Stimulated activated CD4-positive, alpha-beta T cell treated with anti-CD3 and anti-CD28 coated beads, Interleukin-1b, Interleukin-23, amount 100 ng/mL, for 24 hours (primary cell): ENCODE results near the gene AQP5.
"Not testable (repeated sequence)": the region's sequence is repeated elsewhere in the genome, so short reads cannot be mapped to it uniquely, and the experiment has no call there.

Experiments used
- DNase-seq, 4 experiments: peaks; one replicate each; pipeline ENCODE4 v3.0.0-alpha.2; 2020; ENCODE audit warnings: low read depth in 4 of 4, low spot score in 1 of 4

Gene AQP5

DNA sequence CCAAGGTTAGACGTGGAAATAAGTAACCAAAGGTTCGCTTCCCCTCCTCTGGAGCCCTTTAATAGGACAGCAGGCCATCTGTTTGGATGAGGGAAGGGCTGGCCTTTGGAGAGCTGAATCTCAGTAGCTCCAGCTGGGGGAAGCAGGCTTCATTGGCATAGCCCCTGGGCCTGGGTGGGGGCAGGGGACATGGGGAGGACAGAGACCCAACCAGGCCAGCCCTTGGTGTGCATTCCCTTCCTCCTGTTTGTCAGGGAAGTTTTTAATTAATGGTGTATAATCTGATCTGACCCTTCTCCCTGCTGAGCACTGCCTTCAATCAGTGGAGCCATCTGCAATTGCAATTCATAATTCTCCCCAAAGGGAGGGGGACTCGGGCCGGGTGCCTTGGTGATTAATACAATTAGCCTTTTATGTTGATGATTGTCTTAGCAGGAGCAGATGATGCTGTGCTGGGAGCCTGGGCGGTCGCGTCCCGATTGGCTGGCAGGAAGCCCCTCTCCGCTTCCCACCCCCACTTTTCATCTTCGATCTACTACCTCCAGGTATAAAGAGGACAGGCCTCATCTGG, 17.4 kb downstream of the AQP5 start:
- no peak for DNase-seq

- DNase-seq: no peak
Observed at GRCh38 chr12:49979791-49980190, 18.1 kb downstream of the AQP5 start.

- DNase-seq: no peak
Observed at GRCh38 chr12:49980501-49981349, 19.1 kb downstream of the AQP5 start.

DNA sequence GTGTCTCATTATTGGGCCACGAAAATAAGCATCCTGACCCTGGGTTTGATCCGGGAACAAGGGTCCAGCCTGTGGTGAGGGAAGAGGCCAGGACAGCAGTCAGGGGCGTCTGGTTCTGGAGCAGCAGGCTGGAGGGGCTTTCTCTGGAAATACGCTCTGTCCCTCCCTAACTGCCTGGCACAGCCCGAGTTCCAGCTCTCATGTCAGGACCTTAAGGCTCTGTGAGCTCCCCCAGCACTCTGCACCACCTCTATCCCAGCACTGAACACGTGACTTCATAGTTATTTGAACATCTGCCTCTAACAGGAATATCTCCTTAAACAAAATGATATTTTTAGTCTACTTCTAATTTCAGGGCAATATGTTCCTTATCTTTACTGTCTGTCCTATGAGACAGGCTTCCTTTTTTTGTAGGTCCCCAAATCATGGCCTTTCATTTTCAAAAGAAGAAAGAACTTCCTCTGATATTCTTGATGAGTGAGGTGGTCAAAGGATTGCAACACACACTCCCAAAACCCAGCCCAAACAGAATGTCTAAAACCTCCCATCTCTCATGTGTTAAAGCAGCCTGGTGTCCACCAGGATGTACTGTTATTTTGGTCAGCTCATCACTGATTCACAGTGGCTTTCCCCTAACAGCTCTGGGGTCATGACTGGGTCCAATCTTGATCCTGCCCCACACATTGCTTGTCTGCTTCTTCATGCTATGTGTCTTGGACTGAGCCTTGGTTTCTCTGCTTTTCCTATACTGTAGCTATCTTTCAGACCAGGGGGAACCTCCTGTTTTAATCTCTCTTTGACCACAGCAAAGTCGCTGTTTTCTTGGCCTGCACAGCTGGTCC, 20.8 kb downstream of the AQP5 start:
- DNase-seq: no peak

GRCh38 chr12:49983892-49984291, 22.2 kb downstream of the AQP5 start:
- DNase-seq: no peak

DNA sequence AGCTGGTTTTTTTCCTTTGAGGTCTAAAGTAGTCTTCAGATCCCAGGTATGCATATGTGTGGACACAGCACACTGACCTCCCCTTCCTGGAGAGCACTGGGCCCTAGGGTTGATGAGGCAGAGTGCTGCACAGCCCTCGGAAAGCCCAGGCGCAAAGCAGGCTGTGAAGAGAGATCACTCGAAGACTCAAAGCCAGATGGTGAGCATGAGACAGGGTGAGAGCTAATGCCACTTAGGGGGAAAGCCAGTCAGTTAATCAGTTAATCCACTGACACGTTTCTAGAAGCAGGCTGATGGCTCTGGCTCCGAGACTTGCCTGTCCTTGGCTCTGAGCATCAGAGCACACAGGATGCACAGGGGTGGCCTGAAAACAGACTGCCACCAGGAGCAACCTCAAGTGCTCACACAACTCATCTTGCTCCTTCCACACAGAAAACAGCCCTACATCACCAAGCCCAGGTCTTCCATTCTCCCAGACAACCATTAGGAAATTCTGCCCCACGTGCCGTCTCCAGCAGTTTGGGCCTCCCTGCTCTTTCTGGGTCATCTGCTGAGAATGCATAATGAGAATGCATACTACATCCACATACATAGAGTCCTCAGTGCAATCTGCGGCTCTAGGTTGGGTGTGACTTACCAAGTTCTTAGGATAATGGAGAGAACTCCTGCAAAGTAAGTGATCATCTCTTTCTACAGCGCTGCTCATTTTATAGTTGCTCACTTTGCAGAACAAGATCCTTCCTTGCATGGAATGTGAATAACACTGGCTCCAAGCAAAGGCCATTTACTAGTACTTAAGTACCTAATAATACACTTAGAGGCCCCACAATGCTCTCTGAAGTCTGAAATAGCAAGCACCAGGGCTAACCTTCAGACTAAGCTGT, 23.0 kb downstream of the AQP5 start:
- DNase-seq: no peak

DNA sequence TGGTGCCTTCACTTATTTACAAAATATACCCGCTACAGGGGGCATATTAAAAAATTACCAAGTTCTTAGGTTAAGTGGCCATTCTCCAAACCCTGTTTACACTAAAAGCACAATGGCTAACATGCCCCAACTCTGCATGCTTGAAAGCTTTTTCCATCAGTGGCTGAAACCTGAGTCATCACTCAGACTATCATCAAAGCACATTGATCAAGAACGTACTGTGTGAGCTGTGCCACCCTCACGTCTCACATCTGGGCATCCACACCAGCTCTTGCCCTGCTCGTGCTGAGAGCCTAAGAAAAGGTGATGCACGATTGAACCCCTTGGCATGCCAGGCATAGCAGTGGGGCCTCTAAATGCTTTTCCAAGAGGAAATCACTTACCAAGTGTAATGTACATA, 24.3 kb downstream of the AQP5 start:
- no peak for DNase-seq

GRCh38 chr12:49986476-49986875, 24.8 kb downstream of the AQP5 start:
- DNase-seq: not testable (repeated sequence)

DNA sequence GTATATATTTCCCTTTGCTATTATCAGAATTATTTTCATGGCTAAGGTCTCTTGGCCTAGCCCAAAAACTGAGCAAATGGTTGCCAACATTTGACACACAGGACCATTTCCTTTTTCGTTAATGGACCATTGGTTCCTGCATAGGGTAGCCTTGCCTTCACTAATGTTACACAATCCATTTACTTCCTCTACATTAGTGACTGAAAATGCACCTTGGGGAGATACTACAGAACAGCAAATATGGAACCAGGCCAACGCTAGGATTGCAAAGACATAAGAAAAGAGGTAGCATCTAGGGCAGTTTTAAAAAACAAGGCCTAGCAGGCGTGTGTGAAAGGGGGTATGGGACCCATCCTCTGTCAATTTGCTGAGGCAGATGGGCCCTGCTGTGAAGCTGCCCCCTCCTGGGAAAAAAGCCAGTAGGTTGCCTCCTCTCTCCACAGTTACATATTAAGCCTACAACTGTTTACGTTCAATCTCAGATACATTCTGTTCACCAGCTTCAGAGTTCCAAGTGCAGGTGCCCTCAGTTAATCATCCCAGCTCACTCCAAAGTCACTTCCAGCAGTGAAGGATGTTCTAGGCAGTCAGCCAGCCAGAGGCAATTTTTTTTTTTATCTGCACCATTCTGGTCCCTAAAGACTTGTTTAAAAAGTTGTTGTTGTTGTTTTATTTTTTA, 26.1 kb downstream of the AQP5 start:
- no peak for DNase-seq

DNA sequence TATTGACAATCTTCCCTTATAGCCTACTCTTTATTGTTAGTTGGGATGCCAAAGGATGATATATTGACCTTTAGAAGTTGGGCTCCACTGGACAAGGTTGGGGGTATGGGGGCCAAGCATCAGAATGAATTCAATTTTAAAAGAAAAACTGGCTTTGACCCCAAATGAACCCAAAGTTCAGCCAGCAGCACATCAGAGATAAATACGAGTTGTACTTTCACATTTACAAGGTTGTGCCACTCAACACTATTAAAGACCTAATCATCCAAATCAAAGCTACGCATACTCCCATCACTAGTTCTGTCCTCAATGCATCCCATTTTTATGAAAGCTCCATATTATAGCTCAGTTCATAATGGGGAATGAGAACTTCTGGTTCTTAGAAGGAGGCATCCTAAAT, 27.7 kb downstream of the AQP5 start:
- DNase-seq: not testable (repeated sequence)

- DNase-seq: no peak
Observed at GRCh38 chr12:49990273-49990672, 28.6 kb downstream of the AQP5 start.

GRCh38 chr12:49998453-49998852, 36.8 kb downstream of the AQP5 start:
- DNase-seq: no peak

DNA sequence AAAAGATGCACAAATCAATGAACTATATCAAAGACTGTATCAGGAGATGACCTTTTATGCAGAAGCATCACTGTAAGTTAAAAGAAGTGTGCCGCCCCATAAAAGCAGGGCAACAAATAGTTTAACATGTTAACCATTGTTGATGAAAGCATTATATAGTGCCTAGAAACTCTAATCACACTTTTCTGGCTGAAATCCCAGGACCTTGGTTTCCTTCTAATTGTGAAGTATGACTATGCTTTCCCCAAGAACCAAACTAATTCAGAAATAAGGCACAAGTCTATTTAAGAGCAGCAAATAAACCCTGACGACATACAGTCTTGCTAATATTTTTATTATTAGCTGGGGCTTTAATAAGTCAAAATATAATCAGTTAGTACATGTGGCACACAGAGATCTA, 41.9 kb downstream of the AQP5 start:
- no peak for DNase-seq

GRCh38 chr12:50004696-50005095, 43.0 kb downstream of the AQP5 start:
- DNase-seq: no peak

DNA sequence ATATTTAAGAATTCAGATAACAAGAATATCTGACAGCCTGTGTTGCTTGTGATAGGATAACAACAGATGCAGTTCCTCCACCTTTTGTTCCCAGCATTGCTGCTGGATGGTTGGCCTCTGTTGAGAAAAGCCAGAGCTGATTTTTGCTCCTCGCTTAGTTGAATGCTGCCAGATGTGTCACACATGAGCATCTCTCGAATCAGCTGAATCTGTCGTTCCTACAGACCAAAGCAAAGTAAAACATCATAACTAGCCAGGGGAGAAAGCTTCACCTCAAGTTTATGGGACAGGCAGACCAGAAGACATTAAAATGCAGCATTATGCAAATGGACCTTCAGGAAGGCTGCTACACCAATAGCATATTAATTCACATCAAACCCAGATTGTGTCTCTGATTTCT, 43.5 kb downstream of the AQP5 start:
- no peak for DNase-seq

DNA sequence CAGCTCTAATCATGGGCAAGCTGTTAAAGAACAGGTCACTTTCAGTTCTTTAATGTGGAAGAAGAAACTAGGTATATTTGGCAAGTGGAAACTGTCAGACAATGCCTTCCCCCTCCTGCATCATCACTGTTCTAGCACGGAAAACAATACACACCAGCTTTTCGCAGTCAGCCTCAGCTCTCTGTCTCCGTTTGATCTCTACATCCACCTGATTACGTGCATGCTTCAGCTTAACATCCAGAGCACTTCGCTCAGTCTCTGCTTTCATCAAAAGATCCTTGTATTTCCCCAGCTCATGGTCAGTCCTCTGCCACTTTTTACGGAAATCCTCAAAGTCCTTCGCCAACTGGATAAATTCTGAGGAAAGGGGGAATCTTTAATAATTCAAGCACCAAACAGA, 44.6 kb downstream of the AQP5 start:
- DNase-seq: no peak

GRCh38 chr12:50006754-50007442, 45.2 kb downstream of the AQP5 start:
- DNase-seq: no peak

DNA sequence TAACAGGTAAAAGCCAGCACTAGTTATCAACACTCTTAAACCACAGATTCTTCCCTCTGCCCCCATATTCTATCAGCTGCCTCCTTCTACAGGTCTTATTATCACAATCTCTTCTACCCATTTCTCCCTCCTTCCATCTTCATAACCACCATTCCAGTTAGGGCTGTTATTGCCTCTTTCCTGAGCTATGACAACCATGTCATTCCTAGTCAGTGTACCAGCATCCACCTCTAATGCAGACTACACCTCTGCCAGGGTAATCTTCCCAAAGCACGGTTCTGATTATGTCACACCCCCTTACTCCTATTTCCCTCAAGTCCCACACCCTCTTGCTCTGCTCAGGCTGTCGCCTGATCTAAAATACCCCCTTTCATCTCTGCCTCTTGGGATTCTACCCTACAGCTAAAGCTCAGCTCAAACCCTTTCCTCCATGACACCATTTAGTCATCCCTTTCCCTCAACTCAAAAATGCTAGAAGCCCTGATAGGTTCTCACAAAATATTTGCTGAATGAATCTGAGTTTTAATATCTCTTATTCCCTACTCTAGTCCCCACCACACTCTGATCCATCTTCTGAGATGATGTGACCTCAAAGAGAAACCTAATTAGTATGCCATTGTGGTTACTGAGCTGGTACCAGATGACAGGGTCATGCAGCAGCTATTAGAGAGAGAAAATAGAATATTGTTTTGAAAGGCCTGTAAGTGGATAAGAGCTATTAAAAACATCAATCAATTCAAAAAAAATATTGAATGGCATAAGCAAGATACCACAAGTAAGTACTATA, 51.9 kb downstream of the AQP5 start:
- no peak for DNase-seq

DNA sequence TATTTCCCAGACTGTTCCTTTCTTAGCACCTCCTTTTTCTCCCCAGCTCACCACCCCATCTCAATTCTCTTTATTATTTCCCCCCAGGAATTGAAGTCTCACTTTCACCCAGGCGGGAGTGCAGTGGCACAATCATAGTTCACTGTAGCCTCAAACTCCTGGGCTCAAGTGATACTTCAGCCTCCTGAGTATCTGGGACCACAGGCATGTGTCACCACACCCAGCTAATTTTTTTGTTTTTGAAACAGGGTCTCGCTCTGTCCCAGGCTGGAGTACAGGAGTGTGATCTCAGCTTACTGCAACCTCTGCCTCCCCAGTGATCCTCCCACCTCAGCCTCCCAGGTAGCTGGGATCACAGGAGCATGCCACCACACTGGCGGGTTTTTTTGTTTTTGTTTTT, 52.7 kb downstream of the AQP5 start:
- DNase-seq: no peak
